HG02678 (cell line): ENCODE results near the gene APOBR.
"Not testable (repeated sequence)": the region's sequence is repeated elsewhere in the genome, so short reads cannot be mapped to it uniquely, and the experiment has no call there.

Experiments
- ATAC-seq: cut with Tn5 transposase; IDR thresholded peaks from one replicate; pipeline ENCODE4 v1.9.1; 2021; ENCODE audit warnings: mild to moderate bottlenecking, moderate library complexity; ENCODE audit not compliant: unreplicated experiment

The APOBR gene

GRCh38 chr16:28494121-28494851 lies at the start of gene APOBR:
Gene APOBR, plus strand, starts transcription at chr16:28494643. Its CDS starts 39 bp downstream, at chr16:28494682.
- ATAC-seq, result no peak

GRCh38 chr16:28446388-28446787 lies 48.1 kb upstream of the APOBR start:
- ATAC-seq, result not testable (repeated sequence)

- not testable (repeated sequence) for ATAC-seq
These were observed 47.4 kb upstream of the APOBR start for GRCh38 chr16:28447081-28447480.

GRCh38 chr16:28473714-28474265 lies 20.7 kb upstream of the APOBR start:
- ATAC-seq, result no peak

- ATAC-seq, result no peak
These were observed 19.2 kb upstream of the APOBR start for GRCh38 chr16:28475221-28475620.

GRCh38 chr16:28477311-28477920 lies 17.0 kb upstream of the APOBR start:
- no peak for ATAC-seq

GRCh38 chr16:28478506-28479180 lies 15.8 kb upstream of the APOBR start:
- ATAC-seq, result no peak

GRCh38 chr16:28482026-28482425 lies 12.4 kb upstream of the APOBR start:
- ATAC-seq, result no peak

GRCh38 chr16:28483361-28483760 lies 11.1 kb upstream of the APOBR start:
- not testable (repeated sequence) for ATAC-seq

GRCh38 chr16:28486266-28486665 lies 8.2 kb upstream of the APOBR start:
- no peak for ATAC-seq

GRCh38 chr16:28491230-28491969 lies 3.0 kb upstream of the APOBR start:
- peak; percentile 4 for ATAC-seq

GRCh38 chr16:28491970-28492474 lies 2.4 kb upstream of the APOBR start, which contains the start of gene CLN3:
Gene CLN3, minus strand, starts transcription at chr16:28492074. Its CDS starts 315 bp downstream, at chr16:28491759.
- peak; percentile 80 for ATAC-seq

- no peak for ATAC-seq
These were observed 1.9 kb upstream of the APOBR start for GRCh38 chr16:28492511-28492910.

- no peak for ATAC-seq
These were observed 803 bp downstream of the APOBR start for GRCh38 chr16:28495098-28495793.

GRCh38 chr16:28495795-28496749 lies 1.6 kb downstream of the APOBR start:
- ATAC-seq, result no peak

- ATAC-seq, result no peak
These were observed 2.4 kb downstream of the APOBR start for GRCh38 chr16:28496844-28497243.

- ATAC-seq, result no peak
These were observed 2.9 kb downstream of the APOBR start for GRCh38 chr16:28497386-28497785.

- ATAC-seq, result no peak
These were observed 3.6 kb downstream of the APOBR start for GRCh38 chr16:28497861-28498599.
